Measurements from ENCODE around the gene OR4F16. TPM values are rescaled to one million over a fixed set of nuclear protein-coding genes. Genes with fewer than 3 reads are reported as not detected.
"Not testable (repeated sequence)": the region's sequence is repeated elsewhere in the genome, so short reads cannot be mapped to it uniquely, and the experiment has no call there.

OR4F16 gene, protein sequence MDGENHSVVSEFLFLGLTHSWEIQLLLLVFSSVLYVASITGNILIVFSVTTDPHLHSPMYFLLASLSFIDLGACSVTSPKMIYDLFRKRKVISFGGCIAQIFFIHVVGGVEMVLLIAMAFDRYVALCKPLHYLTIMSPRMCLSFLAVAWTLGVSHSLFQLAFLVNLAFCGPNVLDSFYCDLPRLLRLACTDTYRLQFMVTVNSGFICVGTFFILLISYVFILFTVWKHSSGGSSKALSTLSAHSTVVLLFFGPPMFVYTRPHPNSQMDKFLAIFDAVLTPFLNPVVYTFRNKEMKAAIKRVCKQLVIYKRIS
- not detected for polyA plus RNA-seq (2013, experiment 1 of 4)
- not detected for polyA plus RNA-seq (2013, experiment 2 of 4)
- polyA plus RNA-seq (2013, experiment 3 of 4): not detected
- polyA plus RNA-seq (2013, experiment 4 of 4): not detected

- not testable (repeated sequence) for H3K4me1 ChIP-seq (ENCODE audit: control insufficient read depth, insufficient read depth, low read length); H3K9me3 ChIP-seq (ENCODE audit: control insufficient read depth, low read length)
Measured at GRCh38 chr1:686554-686953, at the start of gene OR4F16. Gene OR4F16 (minus strand): TSS chr1:686654. CDS start chr1:686654, 0 bp downstream.

GRCh38 chr1:733649-734048 is 47.2 kb upstream of the OR4F16 start:
- not testable (repeated sequence) for H3K36me3 ChIP-seq (ENCODE audit: control insufficient read depth, insufficient read depth, low read length); H3K4me3 ChIP-seq (ENCODE audit: insufficient read depth, low read depth, low read length); H3K4me1 ChIP-seq (ENCODE audit: control insufficient read depth, insufficient read depth, low read length); H3K9me3 ChIP-seq (ENCODE audit: control insufficient read depth, low read length); H3K27ac ChIP-seq (ENCODE audit: insufficient read depth, low read depth, low read length, poor library complexity, severe bottlenecking); H3K27me3 ChIP-seq (ENCODE audit: control insufficient read depth, insufficient read depth, low read length, poor library complexity, severe bottlenecking)
- WGBS, 2 experiments: 91% methylated on average over 1 of the region's 3 CpGs; no CpG with 5 or more reads in 1 of the 2 experiments

More at GRCh38 chr1:686554-686953, at the start of gene OR4F16:
- H3K27me3 ChIP-seq (ENCODE audit: control insufficient read depth, insufficient read depth, low read length, poor library complexity, severe bottlenecking); H3K4me3 ChIP-seq (ENCODE audit: insufficient read depth, low read depth, low read length); H3K36me3 ChIP-seq (ENCODE audit: control insufficient read depth, insufficient read depth, low read length); H3K27ac ChIP-seq (ENCODE audit: insufficient read depth, low read depth, low read length, poor library complexity, severe bottlenecking): not testable (repeated sequence)

- not testable (repeated sequence) for H3K4me3 ChIP-seq (ENCODE audit: insufficient read depth, low read depth, low read length); H3K4me1 ChIP-seq (ENCODE audit: control insufficient read depth, insufficient read depth, low read length); H3K9me3 ChIP-seq (ENCODE audit: control insufficient read depth, low read length); H3K27ac ChIP-seq (ENCODE audit: insufficient read depth, low read depth, low read length, poor library complexity, severe bottlenecking); H3K36me3 ChIP-seq (ENCODE audit: control insufficient read depth, insufficient read depth, low read length); H3K27me3 ChIP-seq (ENCODE audit: control insufficient read depth, insufficient read depth, low read length, poor library complexity, severe bottlenecking)
- 93 to 96% methylated on average over 10 to 12 of the region's 20 CpGs for WGBS, 2 experiments
Measured at GRCh38 chr1:727040-727439, 40.6 kb upstream of the OR4F16 start.
